PC-9 (cell line): Measurements from ENCODE around the gene TRAF2. TPM values are rescaled to one million over a fixed set of nuclear protein-coding genes. Genes with fewer than 3 reads are reported as not detected.

Experiments
- BruUV-seq: library from RNA; stranded (reverse); fragments of 400-500 nt; replicated peaks from 2 replicates; lab custom pipeline; 2021; lab: Mats Ljungman, UMichigan
- CTCF ChIA-PET: fragments of 300-600 bp; sonication (Branson Sonifier 250); formaldehyde crosslinking; loops from one replicate; lab custom pipeline; 2022; ENCODE audit warnings: antibody characterized with exemption; lab: Charles Lee
- POLR2A ChIA-PET: fragments of 300-600 bp; sonication (Branson Sonifier 250); formaldehyde crosslinking; loops from one replicate; lab custom pipeline; 2022; ENCODE audit warnings: antibody characterized with exemption; ENCODE audit not compliant: unreplicated experiment; lab: Charles Lee
- DNase-seq, 2 experiments: peaks; one replicate each; pipeline versions ENCODE4 v3.0.0 to v3.0.0-alpha.2; 2015 to 2022; ENCODE audit warnings: mixed read lengths in 1 of 2
- H2AFZ ChIP-seq: fragments of 200-600 bp; sonication (generic); 2 replicates; pipeline ENCODE4 v1.8.1; 2017; ENCODE audit warnings: antibody characterized with exemption
- H3F3A ChIP-seq: fragments of 200-600 bp; sonication (generic); 2 replicates; pipeline ENCODE4 v1.8.1; 2017; ENCODE audit warnings: antibody characterized with exemption, mild to moderate bottlenecking, low read depth; ENCODE audit not compliant: insufficient read depth
- H3K27ac ChIP-seq: fragments of 200-600 bp; sonication (generic); 2 replicates; pipeline ENCODE4 v1.6.1; 2016; ENCODE audit warnings: mixed run types
- H3K27me3 ChIP-seq: fragments of 200-600 bp; sonication (generic); 2 replicates; pipeline ENCODE4 v1.6.1; 2016; ENCODE audit warnings: low read depth, mixed run types; ENCODE audit not compliant: insufficient read depth
- H3K36me3 ChIP-seq: fragments of 200-600 bp; sonication (generic); 2 replicates; pipeline ENCODE4 v1.6.1; 2016; ENCODE audit warnings: low read depth, mixed run types
- H3K4me1 ChIP-seq: fragments of 200-600 bp; sonication (generic); replicated peaks from 2 replicates; pipeline ENCODE4 v1.6.1; 2016; ENCODE audit warnings: mixed run types; ENCODE audit not compliant: insufficient read depth
- H3K4me2 ChIP-seq: fragments of 200-600 bp; sonication (generic); 2 replicates; pipeline ENCODE4 v1.6.1; 2017; ENCODE audit warnings: mixed run types
- H3K4me3 ChIP-seq: fragments of 200-600 bp; sonication (generic); 2 replicates; pipeline ENCODE4 v1.6.1; 2016; ENCODE audit warnings: mixed run types
- H3K79me2 ChIP-seq: fragments of 200-600 bp; sonication (generic); 2 replicates; pipeline ENCODE4 v1.6.1; 2017; ENCODE audit warnings: low read depth, mixed run types
- H3K9me2 ChIP-seq: fragments of 200-600 bp; sonication (generic); 2 replicates; pipeline ENCODE4 v1.8.1; 2017; ENCODE audit warnings: mild to moderate bottlenecking; ENCODE audit not compliant: insufficient read depth
- H3K9me3 ChIP-seq: fragments of 200-600 bp; sonication (generic); 2 replicates; pipeline ENCODE4 v1.8.1; 2016; ENCODE audit warnings: low read depth; ENCODE audit not compliant: insufficient read depth
- H4K20me1 ChIP-seq: fragments of 200-600 bp; sonication (generic); 2 replicates; pipeline ENCODE4 v1.8.1; 2017; ENCODE audit not compliant: insufficient read depth
- EZH2 ChIP-seq: fragments of 200-600 bp; sonication (generic); IDR thresholded peaks from 2 replicates; pipeline ENCODE4 v1.8.0; 2017; ENCODE audit warnings: antibody characterized with exemption, low read depth
- intact Hi-C: fragments of 100-400 bp; cut with micrococcal nuclease; formaldehyde crosslinking; loops from one replicate; pipeline ENCODE4 v1.10.0; 2022; ENCODE audit not compliant: unreplicated experiment
- total RNA-seq: library from RNA; stranded (reverse); gene quantifications from 2 replicates; pipeline ENCODE4 v1.2.3, GENCODE V29; 2021
- TF ChIP-seq, protein P1 (sequence below): fragments of 200-600 bp; sonication (generic); conservative IDR thresholded peaks from 2 replicates; pipeline ENCODE4 v1.6.1; 2017; ENCODE audit warnings: mixed run types, antibody characterized with exemption, mild to moderate bottlenecking, moderate library complexity

The TRAF2 gene
- total RNA-seq, 1 experiment from 2014 or later, result 42.7 TPM

DNA sequence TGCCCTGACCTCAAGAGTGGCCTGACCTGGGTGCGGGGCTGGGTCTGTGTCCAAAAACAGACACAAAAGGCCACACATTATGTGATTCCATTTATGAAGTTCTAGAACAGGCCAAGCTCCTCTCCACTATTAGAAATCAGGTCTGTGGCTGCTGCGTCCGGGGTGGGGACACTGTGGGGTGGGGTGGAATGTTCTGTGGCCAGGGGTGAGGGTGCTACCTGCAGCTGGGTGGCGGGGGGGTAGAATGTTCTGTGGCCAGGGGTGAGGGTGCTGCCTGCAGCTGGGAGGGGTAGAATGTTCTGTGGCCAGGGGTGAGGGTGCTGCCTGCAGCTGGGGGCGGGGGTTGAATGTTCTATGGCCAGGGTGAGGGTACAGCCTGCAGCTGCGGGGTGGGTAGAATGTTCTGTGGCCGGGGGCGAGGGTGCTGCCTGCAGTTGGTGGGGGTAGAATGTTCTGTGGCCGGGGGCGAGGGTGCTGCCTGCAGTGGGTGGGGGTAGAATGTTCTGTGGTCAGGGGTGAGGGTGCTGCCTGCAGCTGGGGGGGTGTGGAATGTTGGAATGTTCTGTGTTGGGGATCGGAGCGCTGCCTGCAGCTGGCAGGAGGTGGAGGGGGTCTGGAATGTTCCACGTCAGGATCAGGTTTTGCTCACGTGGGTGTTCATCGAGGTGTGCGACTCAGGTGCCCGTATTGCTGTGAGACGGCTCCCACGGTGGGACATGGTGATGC lies 74.1 kb downstream of the TRAF2 start:
- peaks cover 8% of the 10 kb centered on the region; the same call in 1 of the 2 replicates for H3F3A ChIP-seq
- no peaks in the 10 kb centered on the region for H3K9me3 ChIP-seq
- H3K9me2 ChIP-seq, result no peaks in the 10 kb centered on the region
- TF ChIP-seq, protein P1, sequence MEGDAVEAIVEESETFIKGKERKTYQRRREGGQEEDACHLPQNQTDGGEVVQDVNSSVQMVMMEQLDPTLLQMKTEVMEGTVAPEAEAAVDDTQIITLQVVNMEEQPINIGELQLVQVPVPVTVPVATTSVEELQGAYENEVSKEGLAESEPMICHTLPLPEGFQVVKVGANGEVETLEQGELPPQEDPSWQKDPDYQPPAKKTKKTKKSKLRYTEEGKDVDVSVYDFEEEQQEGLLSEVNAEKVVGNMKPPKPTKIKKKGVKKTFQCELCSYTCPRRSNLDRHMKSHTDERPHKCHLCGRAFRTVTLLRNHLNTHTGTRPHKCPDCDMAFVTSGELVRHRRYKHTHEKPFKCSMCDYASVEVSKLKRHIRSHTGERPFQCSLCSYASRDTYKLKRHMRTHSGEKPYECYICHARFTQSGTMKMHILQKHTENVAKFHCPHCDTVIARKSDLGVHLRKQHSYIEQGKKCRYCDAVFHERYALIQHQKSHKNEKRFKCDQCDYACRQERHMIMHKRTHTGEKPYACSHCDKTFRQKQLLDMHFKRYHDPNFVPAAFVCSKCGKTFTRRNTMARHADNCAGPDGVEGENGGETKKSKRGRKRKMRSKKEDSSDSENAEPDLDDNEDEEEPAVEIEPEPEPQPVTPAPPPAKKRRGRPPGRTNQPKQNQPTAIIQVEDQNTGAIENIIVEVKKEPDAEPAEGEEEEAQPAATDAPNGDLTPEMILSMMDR, result no peak
- TF ChIP-seq EZH2, result no peak
- ChIA-PET CTCF (no interaction called here), POLR2A (interaction anchor here (0.7 kb wide), 1 partner anchor 36 kb away, joined by 7 read pairs; the partner anchor contains the start of gene CLIC3)
- H3K79me2 ChIP-seq, result no peaks in the 10 kb centered on the region
- no peaks in the 10 kb centered on the region for H4K20me1 ChIP-seq
- no TSS peak for BruUV-seq
- no peak overlapping the region for H2AFZ ChIP-seq
- H3K4me3 ChIP-seq, result no peak overlapping the region
- no peaks in the 10 kb centered on the region for H3K27me3 ChIP-seq
- no peak overlapping the region for H3K4me2 ChIP-seq
- no peaks in the 10 kb centered on the region for H3K36me3 ChIP-seq
- intact Hi-C loops, result no loop called here
- no peak for DNase-seq
- no peak overlapping the region for H3K27ac ChIP-seq
- peaks cover 10% of the 10 kb centered on the region for H3K4me1 ChIP-seq

DNA sequence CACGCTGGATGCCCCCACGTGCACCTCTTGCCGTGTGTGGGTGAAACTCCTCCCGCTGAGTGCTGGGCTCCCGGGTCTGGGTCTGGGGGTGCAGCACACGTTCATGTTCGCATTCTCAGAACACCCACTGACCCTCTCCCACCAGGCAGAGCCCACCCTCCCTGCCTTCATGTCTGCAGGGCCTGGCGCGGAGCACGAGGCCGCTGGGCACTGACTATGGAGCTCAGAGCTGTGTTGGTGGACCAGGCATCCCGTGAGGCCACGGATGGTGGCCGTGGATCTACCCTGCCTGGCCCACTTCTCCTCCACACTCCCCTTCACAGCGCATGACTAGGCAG lies 74.6 kb downstream of the TRAF2 start:
- DNase-seq, result no peak
- no peaks in the 10 kb centered on the region for H3K9me3 ChIP-seq
- no peak overlapping the region for H3K4me2 ChIP-seq
- peaks cover 8% of the 10 kb centered on the region; the same call in 1 of the 2 replicates for H3F3A ChIP-seq
- H4K20me1 ChIP-seq, result no peaks in the 10 kb centered on the region
- no peak overlapping the region for H3K27ac ChIP-seq
- no peaks in the 10 kb centered on the region for H3K27me3 ChIP-seq
- no peaks in the 10 kb centered on the region for H3K9me2 ChIP-seq
- H3K36me3 ChIP-seq, result no peaks in the 10 kb centered on the region
- TF ChIP-seq EZH2, result no peak
- TF ChIP-seq, protein P1, result no peak
- H3K79me2 ChIP-seq, result no peaks in the 10 kb centered on the region
- H2AFZ ChIP-seq, result no peak overlapping the region
- H3K4me1 ChIP-seq, result peaks cover 10% of the 10 kb centered on the region
- POLR2A ChIA-PET, result no interaction called here
- no peak overlapping the region for H3K4me3 ChIP-seq
- intact Hi-C loops, result no loop called here
- no TSS peak for BruUV-seq
- CTCF ChIA-PET, result no interaction called here

DNA sequence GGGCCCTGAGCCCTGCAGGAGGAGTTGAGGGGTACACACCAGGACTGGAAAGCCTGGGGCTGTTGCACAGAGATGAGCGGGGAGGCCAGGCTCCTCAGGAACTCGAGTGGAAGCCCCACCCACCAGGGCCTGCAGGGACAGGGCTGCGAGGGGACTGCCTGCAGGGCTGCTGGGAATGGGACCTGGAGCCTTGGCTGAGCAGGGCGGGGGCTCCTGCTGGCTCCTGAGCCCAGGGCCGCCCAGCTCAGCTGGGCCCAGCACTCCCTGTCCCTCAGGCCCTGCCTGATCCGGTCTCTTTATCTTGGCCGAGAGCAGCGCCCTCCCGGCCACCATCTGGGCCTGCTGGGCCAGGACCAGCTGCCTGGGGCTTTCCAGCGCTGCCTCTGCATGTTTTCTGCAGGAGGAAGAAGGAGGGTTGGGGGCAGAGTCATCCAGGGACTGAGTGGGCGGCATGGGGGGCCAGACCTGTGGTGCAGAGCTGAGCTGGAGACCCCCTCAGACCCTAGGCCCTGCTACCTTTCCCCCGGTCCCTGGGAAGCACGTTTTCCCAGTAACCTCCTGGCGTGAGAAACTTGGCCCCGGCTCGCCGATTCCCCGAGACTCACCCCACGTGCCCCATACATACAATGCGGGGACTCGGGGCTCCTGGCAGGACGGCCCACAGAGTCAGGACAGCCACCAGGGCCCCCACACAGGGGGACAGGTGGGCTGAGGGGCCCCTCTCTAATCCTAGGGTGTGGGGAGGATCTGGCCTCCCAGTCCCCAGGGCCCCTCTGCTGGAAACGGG lies 75.2 kb downstream of the TRAF2 start:
- DNase-seq, result no peak
- CTCF ChIA-PET, result no interaction called here
- H3K36me3 ChIP-seq, result no peaks in the 10 kb centered on the region
- no peak overlapping the region for H3K4me3 ChIP-seq
- no peaks in the 10 kb centered on the region for H3K9me2 ChIP-seq
- peaks cover 8% of the 10 kb centered on the region; the same call in 1 of the 2 replicates for H3F3A ChIP-seq
- no peaks in the 10 kb centered on the region for H3K9me3 ChIP-seq
- H3K4me2 ChIP-seq, result no peak overlapping the region
- POLR2A ChIA-PET, result no interaction called here
- intact Hi-C loops, result no loop called here
- H3K79me2 ChIP-seq, result no peaks in the 10 kb centered on the region
- no peaks in the 10 kb centered on the region for H3K27me3 ChIP-seq
- BruUV-seq, result no TSS peak
- H3K27ac ChIP-seq, result no peak overlapping the region
- TF ChIP-seq, protein P1, result no peak
- no peak for TF ChIP-seq EZH2
- H2AFZ ChIP-seq, result no peak overlapping the region
- H3K4me1 ChIP-seq, result peaks cover 10% of the 10 kb centered on the region
- H4K20me1 ChIP-seq, result no peaks in the 10 kb centered on the region
